Subcutaneous abdominal adipose tissue (tissue), 5 donors: ENCODE results near the gene SLC19A1.

Source experiments
- H3K27ac ChIP-seq: one replicate; pipeline ENCODE4 v1.7.0; 2013; ENCODE audit warnings: low read depth, mild to moderate bottlenecking, inconsistent platforms, low read length, moderate library complexity
- H3K27me3 ChIP-seq, 5 donors: one replicate each; pipeline ENCODE4 v1.7.0; 2013; ENCODE audit warnings: low read length in 5 of 5, inconsistent platforms in 1 of 5; ENCODE audit not compliant: control insufficient read depth in 5 of 5, insufficient read depth in 4 of 5
- H3K36me3 ChIP-seq, 5 donors: one replicate each; pipeline ENCODE4 v1.7.0; 2013; ENCODE audit warnings: low read length in 5 of 5; ENCODE audit not compliant: control insufficient read depth in 5 of 5, insufficient read depth in 5 of 5
- H3K4me1 ChIP-seq, 5 donors: one replicate each; pipeline ENCODE4 v1.7.0; 2013; ENCODE audit warnings: low read length in 5 of 5, mild to moderate bottlenecking in 3 of 5, moderate library complexity in 1 of 5; ENCODE audit not compliant: control insufficient read depth in 5 of 5, insufficient read depth in 5 of 5
- H3K4me3 ChIP-seq, 5 donors: one replicate each; pipeline ENCODE4 v1.7.0; 2013; ENCODE audit warnings: low read length in 5 of 5, low read depth in 1 of 5
- H3K9ac ChIP-seq, 5 donors: one replicate each; pipeline ENCODE4 v1.7.0; 2013; ENCODE audit warnings: low read length in 5 of 5, mild to moderate bottlenecking in 4 of 5, moderate library complexity in 3 of 5
- H3K9me3 ChIP-seq, 5 donors: one replicate each; pipeline ENCODE4 v1.7.0; 2013; ENCODE audit warnings: low read length in 5 of 5; ENCODE audit not compliant: control insufficient read depth in 5 of 5
- donor health status: healthy.
- donor health status: healthy.
- donor health status: healthy.
- donor health status: healthy.
- donor health status: healthy.

SLC19A1 gene

DNA sequence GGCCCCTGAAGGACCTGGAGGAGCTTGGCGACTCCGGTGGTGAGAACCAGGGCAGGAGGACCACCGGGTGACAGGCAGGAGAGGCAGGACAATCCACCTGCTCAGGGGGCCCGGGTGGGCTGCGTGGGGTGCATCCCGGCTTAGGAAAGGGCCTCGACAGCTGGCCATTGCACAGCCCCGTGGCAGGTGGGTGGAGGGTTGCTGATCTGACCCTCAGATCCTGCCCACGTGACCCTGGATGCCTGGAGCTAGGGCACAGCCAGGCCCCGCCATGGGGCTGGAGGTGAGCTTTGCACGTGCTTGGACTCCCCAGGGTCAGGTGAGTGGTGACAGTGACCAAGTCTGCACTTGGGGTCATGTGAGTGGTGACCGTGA lies 35.5 kb upstream of the SLC19A1 start:
- Histone ChIP-seq H3K27ac (no peak overlapping the region), H3K27me3 (peaks cover 16 to 56% (median 37%) of the 10 kb centered on the region in 5 donors), H3K36me3 (no peaks in the 10 kb centered on the region), H3K4me3 (no peak overlapping the region), H3K9ac (no peak overlapping the region), H3K9me3 (peaks cover 0 to 2% (median 0%) of the 10 kb centered on the region in 5 donors), H3K4me1 (no peaks in the 10 kb centered on the region)

GRCh38 chr21:45576838-45577737 lies 34.8 kb upstream of the SLC19A1 start:
- no peaks in the 10 kb centered on the region for H3K9me3 ChIP-seq
- H3K4me3 ChIP-seq = no peak overlapping the region
- H3K36me3 ChIP-seq = no peaks in the 10 kb centered on the region
- H3K27ac ChIP-seq = no peak overlapping the region
- H3K27me3 ChIP-seq = peaks cover 16 to 60% (median 37%) of the 10 kb centered on the region in 5 donors
- no peak overlapping the region for H3K9ac ChIP-seq
- H3K4me1 ChIP-seq = no peaks in the 10 kb centered on the region

- Histone ChIP-seq H3K36me3 (no peaks in the 10 kb centered on the region), H3K4me1 (peaks cover 0 to 2% (median 0%) of the 10 kb centered on the region in 5 donors), H3K9ac (no peak overlapping the region), H3K27me3 (peaks cover 16 to 63% (median 38%) of the 10 kb centered on the region in 5 donors), H3K9me3 (no peaks in the 10 kb centered on the region), H3K27ac (no peak overlapping the region), H3K4me3 (no peak overlapping the region)
Measured at GRCh38 chr21:45575993-45576837, 34.0 kb upstream of the SLC19A1 start.

GRCh38 chr21:45575304-45575992 lies 33.2 kb upstream of the SLC19A1 start:
- Histone ChIP-seq H3K9me3 (no peaks in the 10 kb centered on the region), H3K9ac (no peak overlapping the region), H3K4me3 (no peak overlapping the region), H3K27ac (no peak overlapping the region), H3K27me3 (peaks cover 12 to 56% (median 31%) of the 10 kb centered on the region in 5 donors), H3K4me1 (peaks cover 0 to 3% (median 0%) of the 10 kb centered on the region in 5 donors), H3K36me3 (no peaks in the 10 kb centered on the region)

- no peak overlapping the region for H3K27ac ChIP-seq
Measured at GRCh38 chr21:45574691-45575090, 32.5 kb upstream of the SLC19A1 start.

DNA sequence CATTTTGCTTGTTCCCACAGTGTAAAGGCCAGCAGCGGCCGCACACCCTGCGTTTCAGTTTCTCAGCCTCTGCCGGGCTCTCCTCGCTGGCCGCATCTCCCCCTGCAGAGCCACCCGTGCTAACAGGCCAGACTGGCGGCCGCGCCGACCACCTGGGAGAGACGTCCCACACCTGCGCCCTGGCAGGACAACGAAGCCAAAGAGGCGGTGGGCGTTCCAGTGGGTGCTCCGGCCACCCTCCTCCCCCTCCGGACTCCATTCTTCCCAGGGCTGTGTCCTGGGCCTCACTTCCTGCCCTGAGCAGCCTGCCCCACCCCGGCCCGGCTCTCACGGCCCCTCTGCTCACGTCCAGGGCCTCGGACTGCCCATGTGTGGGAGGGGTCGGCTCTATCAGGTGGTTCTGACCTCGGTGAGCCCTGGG lies 31.9 kb upstream of the SLC19A1 start:
- H3K4me1 ChIP-seq = peaks cover 0 to 3% (median 0%) of the 10 kb centered on the region in 5 donors
- H3K36me3 ChIP-seq = no peaks in the 10 kb centered on the region
- H3K9ac ChIP-seq = no peak overlapping the region
- H3K9me3 ChIP-seq = no peaks in the 10 kb centered on the region
- H3K27ac ChIP-seq = no peak overlapping the region
- peaks cover 6 to 53% (median 24%) of the 10 kb centered on the region in 5 donors for H3K27me3 ChIP-seq
- no peak overlapping the region for H3K4me3 ChIP-seq

More at GRCh38 chr21:45574691-45575090, 32.5 kb upstream of the SLC19A1 start:
- H3K9me3 ChIP-seq = no peaks in the 10 kb centered on the region
- H3K4me3 ChIP-seq = no peak overlapping the region
- H3K27me3 ChIP-seq = peaks cover 7 to 53% (median 24%) of the 10 kb centered on the region in 5 donors
- H3K36me3 ChIP-seq = no peaks in the 10 kb centered on the region
- no peak overlapping the region for H3K9ac ChIP-seq
- peaks cover 0 to 3% (median 0%) of the 10 kb centered on the region in 5 donors for H3K4me1 ChIP-seq

- no peak overlapping the region for H3K9ac ChIP-seq
- H3K27ac ChIP-seq = no peak overlapping the region
- H3K27me3 ChIP-seq = peaks cover 3 to 49% (median 24%) of the 10 kb centered on the region in 5 donors
- no peak overlapping the region for H3K4me3 ChIP-seq
- no peaks in the 10 kb centered on the region for H3K36me3 ChIP-seq
- H3K9me3 ChIP-seq = no peaks in the 10 kb centered on the region
- H3K4me1 ChIP-seq = peaks cover 0 to 3% (median 0%) of the 10 kb centered on the region in 5 donors
Measured at GRCh38 chr21:45573452-45574035, 31.3 kb upstream of the SLC19A1 start.

DNA sequence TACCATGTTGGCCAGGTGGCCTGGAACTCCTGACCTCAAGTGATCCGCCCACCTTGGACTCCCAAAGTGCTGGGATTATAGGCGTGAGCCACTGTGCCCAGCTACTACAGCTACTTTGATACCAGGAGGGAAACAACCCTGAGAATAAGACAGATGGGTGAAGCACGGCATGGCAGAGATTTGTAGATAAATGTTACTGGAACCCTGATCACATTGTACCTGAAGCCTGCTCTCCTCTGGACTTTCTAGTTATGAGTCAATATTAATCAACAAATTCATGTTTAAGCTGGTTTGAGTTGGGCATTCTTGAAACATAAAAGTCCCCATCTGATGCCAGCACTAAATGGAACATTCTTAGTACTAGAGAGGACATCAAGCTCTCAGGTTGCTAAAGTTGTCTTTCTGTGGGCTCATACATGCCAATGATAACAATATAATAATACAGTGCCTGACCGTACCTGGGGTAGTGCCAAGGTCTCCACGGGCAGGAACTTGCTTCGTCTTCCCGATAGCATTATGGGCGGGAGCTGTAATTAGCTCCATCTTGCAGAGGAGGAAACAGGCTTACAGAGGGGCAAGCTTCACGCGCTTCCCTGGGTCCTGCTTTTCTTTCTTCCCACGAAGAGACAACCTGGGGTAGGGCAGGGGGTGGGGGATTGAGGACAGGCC lies 30.7 kb upstream of the SLC19A1 start:
- H3K4me1 ChIP-seq = peaks cover 0 to 3% (median 0%) of the 10 kb centered on the region in 5 donors
- no peak overlapping the region for H3K27ac ChIP-seq
- H3K9me3 ChIP-seq = no peaks in the 10 kb centered on the region
- peaks cover 0 to 43% (median 20%) of the 10 kb centered on the region in 5 donors for H3K27me3 ChIP-seq
- no peaks in the 10 kb centered on the region for H3K36me3 ChIP-seq
- H3K9ac ChIP-seq = no peak overlapping the region
- no peak overlapping the region for H3K4me3 ChIP-seq

GRCh38 chr21:45572231-45572630 lies 30.0 kb upstream of the SLC19A1 start:
- Histone ChIP-seq H3K36me3 (no peaks in the 10 kb centered on the region), H3K27ac (no peak overlapping the region), H3K27me3 (peaks cover 0 to 37% (median 16%) of the 10 kb centered on the region in 5 donors), H3K4me1 (peaks cover 0 to 3% (median 0%) of the 10 kb centered on the region in 5 donors), H3K9ac (no peak overlapping the region), H3K4me3 (no peak overlapping the region), H3K9me3 (no peaks in the 10 kb centered on the region)
